Stimulated activated naive CD4-positive, alpha-beta T cell (primary cell): ENCODE data around the gene FCHSD2.
"Not testable (repeated sequence)": the region's sequence is repeated elsewhere in the genome, so short reads cannot be mapped to it uniquely, and the experiment has no call there.

Experiments used
- DNase-seq, 6 experiments: peaks; one replicate each; lab custom pipeline; 2025; lab: John Stamatoyannopoulos, UW

Gene FCHSD2

GRCh38 chr11:72798361-72798760 is 343.8 kb downstream of the FCHSD2 start:
- DNase-seq: no peak

- peak; percentile 90 to 100 (median 96) for DNase-seq
Observed at GRCh38 chr11:72793425-72794367, 348.4 kb downstream of the FCHSD2 start, which contains the start of gene STARD10. Gene STARD10 (minus strand): TSS chr11:72794047. CDS start chr11:72781181, 12,866 bp downstream.

- DNase-seq: no peak
Observed at GRCh38 chr11:72793076-72793424, 349.1 kb downstream of the FCHSD2 start.

- no peak for DNase-seq
Observed at GRCh38 chr11:72792437-72793021, 349.6 kb downstream of the FCHSD2 start.

- DNase-seq: not testable (repeated sequence)
Observed at GRCh38 chr11:72791228-72791627, 350.9 kb downstream of the FCHSD2 start.

- DNase-seq: no peak
Observed at GRCh38 chr11:72789493-72790131, 352.5 kb downstream of the FCHSD2 start.

- DNase-seq: no peak
Observed at GRCh38 chr11:72788241-72788640, 353.9 kb downstream of the FCHSD2 start.

GRCh38 chr11:72787216-72788104 is 354.7 kb downstream of the FCHSD2 start:
- DNase-seq: no peak
